ENCODE measurements around the gene DNAH17. TPM values are rescaled to one million over a fixed set of nuclear protein-coding genes. Genes with fewer than 3 reads are reported as not detected.

Gene DNAH17
- polyA plus RNA-seq, 1 of the 3 experiments (the other 2 are of a cell fraction) = not detected

DNA sequence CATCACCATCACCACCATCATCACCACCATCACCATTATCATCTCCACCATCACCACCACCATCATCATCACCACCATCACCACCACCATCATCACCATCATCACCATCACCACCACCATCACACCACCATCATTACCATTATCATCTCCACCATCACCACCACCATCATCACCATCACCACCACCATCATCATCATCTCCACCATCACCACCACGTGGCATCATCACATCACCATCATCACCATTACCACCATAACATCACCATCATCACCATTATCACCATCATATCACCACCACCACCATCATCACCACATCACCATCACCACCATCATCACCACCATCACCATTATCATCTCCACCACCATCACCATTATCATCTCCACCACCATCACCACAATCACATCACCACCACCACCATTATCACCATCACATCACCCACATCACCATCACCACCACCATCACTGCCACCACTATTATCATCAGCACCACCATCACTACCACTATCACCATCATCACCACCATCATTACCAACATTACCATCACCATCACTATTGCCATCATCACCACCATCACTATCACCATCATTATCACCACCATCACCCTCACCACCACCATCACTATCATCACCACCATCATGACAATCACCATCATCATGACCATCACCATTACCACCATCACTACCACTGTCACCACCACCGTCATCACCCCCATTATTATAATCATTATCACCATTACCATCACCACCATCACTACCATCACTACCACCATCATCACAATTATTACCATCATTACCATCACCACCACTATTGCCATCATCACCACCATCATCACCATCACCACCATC lies 99.1 kb downstream of the DNAH17 start:
- H4K20me1 ChIP-seq (ENCODE audit: insufficient read depth) = no peaks in the 10 kb centered on the region
- no peaks in the 10 kb centered on the region for H3K9me3 ChIP-seq
- no peaks in the 10 kb centered on the region for H3K36me3 ChIP-seq (replicated peaks in 1 of 2; ENCODE audit: control insufficient read depth in 1 of 2, insufficient read depth in 2 of 2, low read length in 1 of 2)
- ChIA-PET CTCF (interaction anchor here (0.9 to 1.6 kb wide), 3 partner anchors 9 to 19 kb away, joined by 3 to 7 read pairs (median 3); no protein-coding TSS in a partner anchor), POLR2A (no interaction called here)
- H3K4me2 ChIP-seq = no peak overlapping the region
- no peak overlapping the region for H3K4me3 ChIP-seq (ENCODE audit: low read depth in 2 of 2, low read length in 1 of 2)
- H3K9me2 ChIP-seq = no peaks in the 10 kb centered on the region
- H3K27ac ChIP-seq (ENCODE audit: low read depth in 2 of 2, low read length in 1 of 2) = no peak overlapping the region
- 54% methylated on average over 2 of the region's 2 CpGs for WGBS (ENCODE audit: low lambda C conversion rate)
- H3K9ac ChIP-seq = no peak overlapping the region
- no peak overlapping the region for H2AFZ ChIP-seq (ENCODE audit: low read depth)
- H3F3A ChIP-seq (replicated peaks; ENCODE audit: insufficient read depth) = no peaks in the 10 kb centered on the region
- TF ChIP-seq ELF1 (IDR thresholded peaks at IDR 0.05) (no peak), RFX5 (IDR thresholded peaks at IDR 0.05; ENCODE audit: low read length) (no peak), TCF12 (IDR thresholded peaks at IDR 0.05) (no peak)
- peaks cover 19% of the 10 kb centered on the region; the same call in 1 of the 2 replicates for H3K27me3 ChIP-seq (ENCODE audit: insufficient read depth)
- H3K79me2 ChIP-seq (ENCODE audit: insufficient read depth) = no peaks in the 10 kb centered on the region
- H3K4me1 ChIP-seq (ENCODE audit: control insufficient read depth in 1 of 2, insufficient read depth in 2 of 2, low read depth in 1 of 2, low read length in 1 of 2) = no peaks in the 10 kb centered on the region
- no peak for DNase-seq

DNA sequence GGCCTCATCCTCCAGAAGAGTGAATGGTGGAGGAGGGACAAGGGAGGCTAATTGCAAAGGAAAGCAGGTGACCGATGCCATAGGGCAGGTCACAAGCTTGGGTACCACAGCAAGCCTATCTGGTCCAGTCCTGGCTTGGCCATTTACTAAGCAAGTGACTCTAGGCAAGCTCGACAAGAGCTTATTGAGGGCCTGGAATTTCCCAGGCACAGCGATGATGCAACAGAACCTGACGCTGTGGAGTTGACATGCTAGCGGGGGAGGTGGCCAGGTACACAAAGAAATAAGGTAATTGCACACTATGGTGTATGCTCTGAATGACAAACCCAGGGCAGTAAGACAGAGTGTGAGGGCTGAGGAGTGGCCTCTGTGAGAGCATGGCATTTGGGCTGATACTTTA lies 100.2 kb downstream of the DNAH17 start:
- Histone ChIP-seq H4K20me1 (ENCODE audit: insufficient read depth) (no peaks in the 10 kb centered on the region), H3K36me3 (replicated peaks in 1 of 2; ENCODE audit: control insufficient read depth in 1 of 2, insufficient read depth in 2 of 2, low read length in 1 of 2) (no peaks in the 10 kb centered on the region), H3K27me3 (ENCODE audit: insufficient read depth) (peaks cover 19% of the 10 kb centered on the region; the same call in 1 of the 2 replicates), H3F3A (replicated peaks; ENCODE audit: insufficient read depth) (no peaks in the 10 kb centered on the region), H3K4me2 (no peak overlapping the region), H3K79me2 (ENCODE audit: insufficient read depth) (no peaks in the 10 kb centered on the region), H3K9ac (no peak overlapping the region), H2AFZ (ENCODE audit: low read depth) (no peak overlapping the region), H3K27ac (ENCODE audit: low read depth in 2 of 2, low read length in 1 of 2) (no peak overlapping the region), H3K4me1 (ENCODE audit: control insufficient read depth in 1 of 2, insufficient read depth in 2 of 2, low read depth in 1 of 2, low read length in 1 of 2) (no peaks in the 10 kb centered on the region), H3K9me2 (no peaks in the 10 kb centered on the region), H3K4me3 (ENCODE audit: low read depth in 2 of 2, low read length in 1 of 2) (no peak overlapping the region), H3K9me3 (no peaks in the 10 kb centered on the region)
- POLR2A ChIA-PET = interaction anchor here (0.6 kb wide), 1 partner anchor 83 kb away, joined by 3 read pairs; no protein-coding TSS in a partner anchor
- DNase-seq = no peak
- CTCF ChIA-PET = interaction anchor here (0.9 kb wide), 1 partner anchor 15 kb away, joined by 3 read pairs; no protein-coding TSS in a partner anchor
- 70% methylated on average over 5 of the region's 5 CpGs for WGBS (ENCODE audit: low lambda C conversion rate)
- TF ChIP-seq MEF2A (IDR thresholded peaks at IDR 0.05; ENCODE audit: borderline replicate concordance, low read depth) (no peak), MXI1 (IDR thresholded peaks at IDR 0.05; ENCODE audit: low read depth, low read length) (no peak), FOSL2 (IDR thresholded peaks at IDR 0.05; ENCODE audit: borderline replicate concordance, low read depth) (no peak), POLR2AphosphoS5 (IDR thresholded peaks at IDR 0.05; ENCODE audit: low read depth, low read length) (no peak), TAF1 (IDR thresholded peaks at IDR 0.05; ENCODE audit: borderline replicate concordance, low read depth, low read length) (no peak)
- TF ChIP-seq, protein P1, sequence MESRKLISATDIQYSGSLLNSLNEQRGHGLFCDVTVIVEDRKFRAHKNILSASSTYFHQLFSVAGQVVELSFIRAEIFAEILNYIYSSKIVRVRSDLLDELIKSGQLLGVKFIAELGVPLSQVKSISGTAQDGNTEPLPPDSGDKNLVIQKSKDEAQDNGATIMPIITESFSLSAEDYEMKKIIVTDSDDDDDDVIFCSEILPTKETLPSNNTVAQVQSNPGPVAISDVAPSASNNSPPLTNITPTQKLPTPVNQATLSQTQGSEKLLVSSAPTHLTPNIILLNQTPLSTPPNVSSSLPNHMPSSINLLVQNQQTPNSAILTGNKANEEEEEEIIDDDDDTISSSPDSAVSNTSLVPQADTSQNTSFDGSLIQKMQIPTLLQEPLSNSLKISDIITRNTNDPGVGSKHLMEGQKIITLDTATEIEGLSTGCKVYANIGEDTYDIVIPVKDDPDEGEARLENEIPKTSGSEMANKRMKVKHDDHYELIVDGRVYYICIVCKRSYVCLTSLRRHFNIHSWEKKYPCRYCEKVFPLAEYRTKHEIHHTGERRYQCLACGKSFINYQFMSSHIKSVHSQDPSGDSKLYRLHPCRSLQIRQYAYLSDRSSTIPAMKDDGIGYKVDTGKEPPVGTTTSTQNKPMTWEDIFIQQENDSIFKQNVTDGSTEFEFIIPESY (IDR thresholded peaks at IDR 0.05; ENCODE audit: borderline replicate concordance, low read depth) = no peak

Measured in SK-N-SH (cell line).